Activated naive CD4-positive, alpha-beta T cell (primary cell): Measurements from ENCODE around the gene MEF2A.

Experiments used
- DNase-seq, 4 experiments: peaks; one replicate each; lab custom pipeline; 2025; lab: John Stamatoyannopoulos, UW

The MEF2A gene

GRCh38 chr15:99706557-99707303 is 140.9 kb downstream of the MEF2A start:
- DNase-seq: no peak

DNA sequence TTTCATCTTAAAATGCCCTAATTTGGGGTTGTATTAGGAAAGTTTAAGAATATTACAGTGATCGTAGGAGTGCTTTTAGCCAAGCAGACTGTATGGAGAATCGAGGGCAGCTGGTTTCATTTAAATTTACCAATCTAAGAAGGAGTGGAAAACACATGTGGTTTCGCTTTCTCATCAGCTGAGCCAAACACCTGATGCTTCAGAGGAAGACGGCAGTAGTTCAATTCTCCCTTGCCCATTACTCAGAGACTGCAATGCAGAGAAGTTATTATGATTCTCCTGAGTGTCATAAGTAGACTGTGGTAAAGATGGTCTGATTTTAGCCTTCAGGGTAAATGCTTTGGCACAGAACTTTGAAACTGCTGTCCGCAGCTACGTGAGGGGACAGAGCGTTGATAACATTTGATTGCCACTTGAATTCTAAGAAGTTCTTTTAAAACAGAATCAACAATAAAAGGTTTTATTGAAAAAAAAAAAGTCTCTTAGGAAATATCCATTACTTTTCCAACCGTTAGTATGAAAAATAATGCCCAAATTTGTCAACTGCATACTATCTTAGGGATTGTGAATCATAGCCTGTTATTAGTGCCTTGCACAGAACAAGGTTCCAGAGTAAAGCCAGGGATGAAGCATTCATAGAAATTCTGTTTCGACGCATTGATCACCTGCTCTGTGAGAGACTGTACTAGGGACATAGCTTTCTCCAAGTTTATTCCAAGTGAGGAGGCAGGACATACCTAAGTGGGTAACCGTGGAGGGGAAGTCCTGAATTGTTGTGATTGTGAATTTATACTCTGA is 141.9 kb downstream of the MEF2A start:
- DNase-seq: no peak

DNA sequence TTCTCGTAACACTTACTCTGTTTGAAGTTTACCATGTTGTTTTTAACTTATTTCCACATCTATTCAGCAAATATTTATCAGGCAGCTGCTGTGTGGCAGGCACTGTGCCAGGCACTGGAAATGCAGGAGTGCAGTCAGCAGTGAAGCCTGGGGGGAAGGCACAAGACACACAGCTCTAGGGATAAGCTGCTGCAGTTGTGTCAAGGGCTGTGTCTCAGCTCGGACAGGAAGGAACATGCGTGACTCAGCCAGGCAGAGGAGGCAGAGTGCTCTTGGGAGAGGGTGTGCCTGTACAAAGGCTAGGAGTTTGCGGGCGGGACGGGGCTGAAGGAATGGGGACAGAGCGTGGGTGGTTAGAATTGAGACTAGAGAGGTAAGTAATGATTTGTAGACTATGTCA is 142.8 kb downstream of the MEF2A start:
- no peak for DNase-seq

DNA sequence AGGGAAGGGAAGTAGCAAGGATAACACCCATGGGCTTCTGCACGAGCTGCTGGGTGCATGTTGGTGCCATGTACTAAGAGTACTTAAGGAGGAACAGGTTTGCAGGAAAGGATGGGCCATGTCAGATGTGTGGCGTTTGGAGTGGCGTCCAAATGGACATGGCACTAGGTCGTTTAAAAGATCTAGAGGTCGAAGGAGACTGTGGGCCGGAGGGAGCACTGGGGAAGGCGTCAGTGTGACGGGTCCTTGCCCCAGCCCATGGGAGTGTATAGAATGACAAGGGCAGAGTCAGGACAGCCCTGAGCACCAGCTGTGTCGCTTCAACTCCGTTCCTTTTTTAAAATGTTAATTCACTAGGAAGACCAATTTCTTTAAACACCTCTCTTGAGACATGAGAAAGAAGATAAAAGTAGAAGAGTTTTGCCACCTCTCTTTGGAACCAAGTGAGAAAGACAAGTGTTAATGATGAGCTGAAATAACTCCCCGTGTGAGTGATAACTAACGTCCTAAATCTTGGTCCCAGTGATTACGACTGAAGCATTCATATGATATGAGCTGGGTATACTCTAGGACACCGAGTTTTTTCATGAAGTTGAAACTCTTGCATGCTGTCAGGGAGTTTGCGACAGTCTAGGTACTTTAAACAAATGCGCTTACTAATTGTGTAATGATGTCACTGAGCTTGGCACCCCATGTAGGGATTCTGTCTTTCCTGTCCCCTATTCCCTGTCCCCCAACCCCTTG is 143.6 kb downstream of the MEF2A start:
- no peak for DNase-seq

- DNase-seq: no peak
These were observed 145.8 kb downstream of the MEF2A start for GRCh38 chr15:99711625-99712024.

- no peak for DNase-seq
These were observed 146.6 kb downstream of the MEF2A start for GRCh38 chr15:99712415-99712814.

GRCh38 chr15:99716540-99717095 is 150.8 kb downstream of the MEF2A start:
- no peak for DNase-seq

DNA sequence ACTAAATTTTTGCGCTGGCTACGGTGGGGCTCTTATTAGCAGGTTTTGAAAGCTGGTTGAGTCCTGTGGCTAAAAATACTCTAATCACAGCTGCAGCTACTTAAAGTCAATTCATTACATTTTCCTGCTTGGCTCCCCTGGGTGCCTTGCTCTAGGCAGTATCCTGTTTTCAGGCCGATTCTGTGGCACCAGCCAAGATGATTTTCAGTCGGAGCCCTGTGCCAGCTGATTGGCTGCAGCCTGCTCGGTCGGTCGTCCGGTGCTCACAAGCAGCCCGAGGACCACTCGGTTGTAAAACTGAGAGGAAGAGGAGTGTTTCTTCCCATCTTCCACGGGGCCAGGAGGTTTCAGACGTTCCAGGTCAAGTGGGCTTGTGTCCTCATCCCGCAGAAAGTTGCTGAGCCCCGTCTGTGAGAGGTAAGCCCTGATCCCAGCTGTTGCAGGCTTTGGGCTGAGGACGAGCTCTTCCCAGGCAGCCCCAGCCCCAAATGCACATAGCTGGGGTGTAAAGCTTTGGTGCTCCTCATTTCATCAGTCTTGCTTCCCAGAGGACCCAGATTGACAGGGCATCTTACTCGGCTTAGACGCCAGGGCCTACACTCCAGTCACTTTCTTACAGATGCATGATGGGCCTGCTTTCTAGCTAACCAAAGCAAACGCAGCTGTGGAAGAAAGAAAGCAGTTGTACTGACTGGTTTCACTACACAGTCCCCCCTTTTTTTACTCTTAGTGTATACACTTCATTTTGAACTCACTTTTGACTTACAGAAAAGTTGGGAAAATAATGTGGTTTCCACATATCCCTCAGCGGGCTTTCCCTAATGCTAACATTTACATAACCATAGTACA is 151.6 kb downstream of the MEF2A start:
- DNase-seq: no peak

GRCh38 chr15:99718421-99718820 is 152.6 kb downstream of the MEF2A start:
- DNase-seq: no peak

GRCh38 chr15:99719096-99719541 is 153.3 kb downstream of the MEF2A start:
- no peak for DNase-seq

DNA sequence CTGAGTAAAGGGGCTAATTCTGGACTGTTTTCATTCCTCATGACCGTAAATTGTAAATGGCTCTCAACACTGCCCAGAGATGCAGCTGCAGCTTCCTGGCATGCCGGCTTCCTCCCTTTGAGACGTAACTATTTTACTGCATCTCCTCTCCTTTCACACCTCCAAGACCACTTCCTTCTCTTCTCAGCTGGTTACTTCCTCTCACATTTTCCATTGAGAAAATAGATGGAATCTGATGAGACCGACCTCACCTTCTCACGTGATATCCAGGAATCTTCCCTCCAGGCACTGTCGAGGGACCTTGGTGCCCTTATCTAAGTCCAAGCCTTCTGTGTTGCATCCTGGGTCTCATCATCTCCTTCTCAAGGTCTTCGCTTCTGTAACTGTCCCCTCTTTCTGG is 154.7 kb downstream of the MEF2A start:
- DNase-seq: no peak

- DNase-seq: no peak
These were observed 155.5 kb downstream of the MEF2A start for GRCh38 chr15:99721104-99721778.

DNA sequence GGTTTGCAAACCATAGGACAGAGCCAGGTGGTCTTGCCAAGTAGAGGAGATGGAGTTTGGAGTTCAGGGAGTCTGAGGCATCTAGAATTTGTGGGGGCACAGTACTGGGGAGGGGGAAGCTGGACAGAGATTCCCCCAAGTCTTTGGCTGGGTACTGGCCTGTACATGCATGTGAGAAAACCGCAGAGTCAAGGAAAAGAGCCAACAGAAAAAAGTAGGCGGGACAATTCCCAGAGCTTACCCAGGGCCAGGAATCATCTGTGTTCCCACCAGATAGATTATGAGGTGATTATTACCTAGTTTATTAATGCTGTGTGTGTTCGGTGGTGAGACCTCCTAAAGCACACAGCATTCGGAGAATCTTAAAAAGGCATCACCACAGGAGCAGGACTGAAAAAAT is 156.1 kb downstream of the MEF2A start:
- DNase-seq: no peak

DNA sequence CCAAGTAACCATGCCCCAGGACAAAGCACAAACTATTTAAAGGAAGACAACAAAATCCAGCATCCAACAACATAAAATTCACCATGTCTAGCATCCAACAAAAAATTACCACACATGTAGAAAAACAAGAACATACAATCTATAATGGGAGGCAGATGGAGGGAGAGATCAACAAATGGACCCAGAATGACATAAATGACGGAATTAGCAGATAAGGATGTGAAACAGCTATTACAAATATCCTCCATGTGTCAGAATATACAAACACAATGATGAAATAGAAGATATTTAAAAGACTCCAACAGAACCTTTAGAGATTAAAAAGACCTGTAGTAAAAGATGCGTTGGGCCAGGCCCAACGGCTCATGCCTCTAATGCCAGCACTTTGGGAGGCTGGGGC is 156.6 kb downstream of the MEF2A start:
- DNase-seq: no peak

- no peak for DNase-seq
These were observed 160.5 kb downstream of the MEF2A start for GRCh38 chr15:99726333-99726732.

- DNase-seq: no peak
These were observed 161.5 kb downstream of the MEF2A start for GRCh38 chr15:99727330-99727729.

- DNase-seq: no peak
These were observed 161.9 kb downstream of the MEF2A start for GRCh38 chr15:99727733-99728132.

GRCh38 chr15:99728916-99729315 is 163.1 kb downstream of the MEF2A start:
- no peak for DNase-seq

DNA sequence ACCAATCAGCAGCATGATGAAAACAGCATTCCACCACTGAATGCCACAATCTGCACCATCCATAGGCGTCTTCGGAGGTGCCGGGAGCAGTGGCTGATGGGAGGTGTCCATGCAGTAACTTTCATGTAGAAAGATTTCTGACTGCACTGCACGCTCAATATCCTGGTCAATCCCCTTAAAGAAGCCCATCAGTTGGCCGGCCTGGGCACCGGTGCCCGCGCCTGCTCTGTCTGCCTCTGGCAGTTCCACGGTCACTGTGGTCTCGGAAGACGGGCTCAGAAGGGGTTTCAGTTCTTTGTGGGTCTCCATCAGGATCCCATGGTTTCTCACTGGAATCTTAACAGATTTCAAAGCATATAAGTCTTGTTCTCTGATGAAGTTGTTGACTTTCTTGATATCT is 163.5 kb downstream of the MEF2A start:
- DNase-seq: no peak

DNA sequence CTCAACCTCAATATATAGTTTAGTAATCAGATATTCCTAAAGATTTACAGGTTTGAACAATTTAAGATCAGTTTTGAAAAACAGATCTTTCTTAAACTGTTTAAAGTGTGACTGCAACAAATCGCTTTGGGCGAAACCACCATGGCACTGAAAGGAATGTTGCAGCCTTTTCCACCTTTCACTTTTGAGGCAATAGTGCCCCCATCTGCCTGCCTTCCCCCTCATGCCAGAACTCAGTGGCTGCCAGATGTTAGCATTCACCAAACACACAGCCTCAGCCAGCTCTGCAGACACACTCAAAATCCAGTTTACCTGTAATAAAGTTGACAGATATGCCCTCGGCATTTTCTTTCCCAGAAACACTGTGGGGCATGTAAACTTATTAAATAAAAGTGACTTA is 164.1 kb downstream of the MEF2A start:
- DNase-seq: no peak
